Lower leg skin (tissue), 4 donors: ENCODE data around the gene NKD1. TPM values are rescaled to one million over a fixed set of nuclear protein-coding genes. Genes with fewer than 3 reads are reported as not detected.
A peak's percentile ranks its signal among the peaks of the same experiment; 100 is the strongest.

ENCODE experiments used
- DNase-seq, 2 donors: peaks; one replicate each; pipeline ENCODE4 v3.0.0-alpha.2; 2019; ENCODE audit warnings: low spot score in 2 of 2
- H3K4me3 ChIP-seq: fragments of 200-600 bp; sonication (generic); 2 replicates; pipeline ENCODE4 v1.5.1; 2017; ENCODE audit warnings: mild to moderate bottlenecking, low read depth; ENCODE audit not compliant: poor library complexity, severe bottlenecking
- CTCF ChIP-seq, 3 donors: fragments of 450-650 bp; IDR thresholded peaks; one replicate each; pipeline ENCODE4 v1.5.1; 2016; ENCODE audit warnings: antibody characterized with exemption in 3 of 3, mild to moderate bottlenecking in 3 of 3, moderate library complexity in 2 of 3
- POLR2A ChIP-seq, 2 donors: fragments of 450-650 bp; IDR thresholded peaks; one replicate each; pipeline ENCODE4 v1.6.1; 2016 to 2017; ENCODE audit warnings: antibody characterized with exemption in 2 of 2, mild to moderate bottlenecking in 1 of 2, moderate library complexity in 1 of 2
- WGBS, 2 donors: methylation state at CpG; one replicate each; pipeline ENCODE4 v1.1.5; 2018; 5-methylcytosine and 5-hydroxymethylcytosine counted together
- intact Hi-C: fragments of 100-400 bp; cut with DNase I; formaldehyde crosslinking; loops from one replicate; pipeline ENCODE4 v1.15.0; 2023; ENCODE audit warnings: low total_unique reads
- total RNA-seq, 4 donors: library from RNA; depleted of rRNA; stranded (reverse); fragments of >200 nt; gene quantifications; one replicate each; pipeline ENCODE4 v1.1.0, GENCODE V29; 2016

NKD1 gene
- total RNA-seq, 4 donors from 2014 or later = 5.1 to 15.2 (median 7.2) TPM

GRCh38 chr16:50697421-50697715 lies 149.2 kb downstream of the NKD1 start:
- no peak for DNase-seq
- intact Hi-C loops = no loop called here
- 90 to 92% methylated on average over 5 of the region's 5 CpGs for WGBS, 2 donors
- no peak overlapping the region for H3K4me3 ChIP-seq
- no peak for TF ChIP-seq CTCF (IDR thresholded peaks at IDR 0.05)
- TF ChIP-seq POLR2A (IDR thresholded peaks at IDR 0.05) = no peak

- peak; percentile 59 to 88 for DNase-seq
- intact Hi-C loops = no loop called here
- 37 to 40% methylated on average over 19 of the region's 19 CpGs for WGBS, 2 donors
- H3K4me3 ChIP-seq = no peak overlapping the region
- TF ChIP-seq CTCF (IDR thresholded peaks at IDR 0.05) = no peak
- no peak for TF ChIP-seq POLR2A (IDR thresholded peaks at IDR 0.05)
Observed at GRCh38 chr16:50697881-50698767, 149.9 kb downstream of the NKD1 start.

Other genes starting within 250 kb of the NKD1 start
- gene BRD7, start 179.4 kb upstream of the NKD1 start, total RNA-seq = 10 to 100 TPM; 48.6 to 86.3 (median 52.0) TPM
- 1 to 10 TPM in 2 of 4 donors, under 1 TPM in 2; 0.57 to 1.5 (median 1.0) TPM for gene SNX20, start 132.9 kb downstream of the NKD1 start, total RNA-seq
- gene NOD2, start 145.2 kb downstream of the NKD1 start, total RNA-seq = 10 to 100 TPM; 31.0 to 44.4 (median 35.4) TPM
- gene CYLD, start 193.7 kb downstream of the NKD1 start, total RNA-seq = 10 to 100 TPM; 35.8 to 50.3 (median 41.8) TPM